Inflammatory macrophage (primary cell): ENCODE measurements around the gene SAMSN1.

Experiments used
- DNase-seq, 2 donors: peaks; one replicate each; pipeline ENCODE4 v3.0.0-alpha.2; 2020 to 2022
- total RNA-seq, 18 experiments: gene quantifications; one replicate each; lab custom pipeline; 2026; ENCODE audit warnings: mixed read lengths in 6 of 18, inconsistent platforms in 2 of 18; lab: John Stamatoyannopoulos, UW

The SAMSN1 gene
- total RNA-seq: 21.6 to 442 (median 69.1) reads per million in 18 experiments

GRCh38 chr21:14545906-14546480 is at the start of gene SAMSN1:
Gene SAMSN1 (minus strand): TSS chr21:14546315. CDS start chr21:14546261, 54 bp downstream.
- DNase-seq: peak; percentile 89 to 91

- no peak for DNase-seq
Observed at GRCh38 chr21:14595449-14595848, 49.3 kb upstream of the SAMSN1 start.

GRCh38 chr21:14594967-14595366 is 48.9 kb upstream of the SAMSN1 start:
- DNase-seq: no peak

- no peak for DNase-seq
Observed at GRCh38 chr21:14593230-14593629, 47.1 kb upstream of the SAMSN1 start.

GRCh38 chr21:14592296-14593000 is 46.3 kb upstream of the SAMSN1 start:
- DNase-seq: peak; percentile 26 to 51

DNA sequence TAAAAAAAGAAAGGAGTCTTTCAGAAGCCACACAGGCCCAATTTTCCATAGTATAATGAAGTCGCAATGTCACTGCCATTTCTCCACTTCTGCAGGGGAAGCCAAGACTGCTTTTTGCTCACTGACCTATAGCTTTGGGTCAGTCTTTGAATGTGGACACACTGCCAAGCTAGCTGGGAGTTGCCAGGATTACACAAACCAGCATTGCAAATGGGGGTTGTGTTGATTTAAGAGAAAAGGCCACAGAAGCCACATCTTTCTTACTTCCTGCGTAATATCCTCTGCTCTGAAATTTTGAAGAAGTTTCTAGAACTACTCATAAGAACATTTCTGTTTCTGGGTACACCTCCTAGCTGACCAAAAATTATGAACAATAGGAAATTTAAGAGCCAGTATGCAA is 45.8 kb upstream of the SAMSN1 start:
- DNase-seq: peak; percentile 96 to 98

GRCh38 chr21:14591377-14591776 is 45.3 kb upstream of the SAMSN1 start:
- DNase-seq: peak in 1 of 2 donors; percentile 16

DNA sequence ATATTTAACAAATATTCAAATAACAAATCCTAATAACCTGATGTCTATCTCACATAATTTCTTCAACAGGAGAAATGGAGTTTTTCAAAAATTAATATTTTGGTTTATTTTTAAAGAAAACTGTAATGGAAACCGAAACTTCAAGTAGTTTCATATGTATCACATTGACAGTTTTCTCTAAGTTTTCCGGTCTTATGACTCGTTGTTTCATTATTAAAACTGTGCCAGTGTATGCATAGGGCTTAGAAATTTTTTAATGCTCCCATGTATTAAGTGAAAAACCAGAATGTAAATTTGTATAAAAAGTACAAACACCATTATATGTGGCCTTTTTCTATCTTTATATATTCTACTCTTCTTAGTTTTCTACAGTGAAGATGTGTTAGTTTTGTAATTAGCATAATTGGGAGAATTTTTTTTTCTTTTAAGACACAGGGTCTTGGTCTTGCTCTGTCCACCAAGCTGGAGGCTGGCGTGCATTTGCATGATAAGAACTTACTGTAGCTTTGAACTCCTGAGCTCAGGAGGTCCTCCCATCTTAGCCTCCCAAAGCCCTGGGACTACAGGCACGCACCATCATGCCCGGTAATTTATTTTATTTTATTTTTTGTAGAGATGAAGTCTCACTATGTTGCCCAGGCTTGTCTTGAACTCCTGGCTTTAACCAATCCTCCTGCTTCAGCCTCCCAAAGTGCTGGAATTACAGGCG is 43.9 kb upstream of the SAMSN1 start:
- DNase-seq: peak in 1 of 2 donors; percentile 43

- no peak for DNase-seq
Observed at GRCh38 chr21:14587266-14587665, 41.2 kb upstream of the SAMSN1 start.

DNA sequence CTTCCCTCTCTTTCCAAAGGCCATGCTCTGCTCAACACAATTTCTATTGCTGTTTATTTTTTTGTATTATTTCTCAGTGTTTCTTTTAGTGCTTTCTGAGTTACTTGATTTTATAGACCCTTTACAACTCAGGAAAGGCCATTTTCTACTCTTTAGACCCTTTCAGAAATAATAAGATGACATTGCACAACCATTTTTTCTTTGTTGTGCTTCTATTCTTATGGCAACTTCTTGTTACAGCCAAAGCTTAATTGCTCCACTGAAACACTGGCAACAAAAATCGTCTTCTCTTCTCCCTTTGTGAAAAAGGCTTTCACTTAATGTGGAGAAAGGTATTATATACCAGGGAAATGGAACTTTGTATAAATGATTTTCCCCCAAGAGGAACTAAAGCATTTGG is 39.0 kb upstream of the SAMSN1 start:
- DNase-seq: peak in 1 of 2 donors; percentile 18

- no peak for DNase-seq
Observed at GRCh38 chr21:14584357-14585095, 38.4 kb upstream of the SAMSN1 start.

- no peak for DNase-seq
Observed at GRCh38 chr21:14583629-14584255, 37.6 kb upstream of the SAMSN1 start.

DNA sequence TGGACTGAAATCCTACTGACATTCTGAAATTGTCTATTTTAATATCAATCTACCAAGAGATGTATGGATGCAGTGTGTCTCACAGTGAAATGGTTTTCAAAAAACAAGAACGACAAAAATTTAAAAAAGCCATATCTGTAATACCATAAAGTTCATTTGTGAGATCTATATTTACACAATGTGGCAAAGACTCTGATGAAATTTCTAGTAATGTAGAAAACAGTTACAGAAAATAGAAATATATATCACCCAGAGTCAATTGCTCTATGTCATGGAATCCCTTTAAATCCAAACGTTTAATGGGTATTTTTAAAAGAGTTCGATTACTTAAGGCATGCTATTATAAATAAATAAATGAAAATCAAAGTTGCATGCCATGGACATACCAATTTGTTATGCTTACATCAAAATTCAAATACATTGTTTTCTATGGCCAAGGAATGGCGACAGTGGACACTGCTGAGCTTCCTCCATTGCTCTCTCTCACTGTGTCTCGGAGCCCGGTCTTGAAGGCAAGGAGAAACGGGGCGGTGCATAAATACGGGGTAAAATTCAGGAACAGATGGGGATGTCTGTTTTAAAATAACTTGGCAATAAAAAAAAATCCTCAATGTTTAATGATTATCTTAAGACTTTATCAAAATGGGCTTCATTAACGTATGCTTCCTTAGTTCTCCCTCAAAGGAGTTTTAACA is 37.0 kb upstream of the SAMSN1 start:
- no peak for DNase-seq

GRCh38 chr21:14581902-14582457 is 35.9 kb upstream of the SAMSN1 start:
- DNase-seq: no peak

DNA sequence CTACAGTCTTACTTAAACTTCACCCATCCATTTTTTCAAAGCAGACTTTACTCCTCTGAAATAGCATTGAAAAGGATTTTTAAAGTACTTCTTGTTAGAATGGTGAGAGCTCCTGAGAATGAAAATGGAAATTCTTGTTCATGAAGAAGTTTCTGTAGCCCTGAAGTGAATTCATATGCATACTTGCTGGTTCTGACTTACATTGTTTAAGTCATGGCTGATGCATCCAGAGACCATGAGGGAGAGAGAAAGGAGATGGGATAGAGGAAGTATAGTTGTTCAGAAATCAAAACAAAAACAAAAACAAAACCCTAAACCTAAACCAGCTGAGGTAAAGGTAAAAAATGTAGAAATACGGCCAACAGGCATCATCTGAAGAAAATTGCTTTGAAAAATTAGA is 27.1 kb upstream of the SAMSN1 start:
- DNase-seq: no peak

DNA sequence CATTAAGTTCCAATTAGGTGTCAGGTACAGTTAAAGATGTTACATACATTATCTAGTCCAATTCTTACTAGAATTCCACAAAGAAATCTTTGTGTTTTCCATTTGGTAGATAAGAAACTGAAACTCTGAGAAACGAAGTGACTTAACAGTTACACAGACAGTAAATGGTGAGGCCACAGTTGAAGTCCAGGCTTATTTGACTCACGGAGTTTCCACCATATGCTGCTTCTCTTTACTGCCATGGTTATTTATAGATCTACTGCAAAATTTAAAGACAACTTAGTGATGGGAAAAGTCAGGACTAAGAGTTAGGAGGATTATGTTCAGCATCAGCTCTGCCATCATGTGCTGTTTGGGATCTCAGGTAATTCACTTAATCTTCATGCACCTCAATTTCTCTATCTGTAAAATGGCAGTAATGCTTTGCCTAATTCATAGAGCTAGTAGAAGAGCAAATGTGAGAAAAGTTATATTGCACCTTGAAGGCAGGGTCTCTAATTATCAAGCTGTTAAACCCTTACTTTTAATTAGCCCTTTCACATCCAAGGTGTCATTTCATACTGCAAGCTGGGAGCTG is 26.2 kb upstream of the SAMSN1 start:
- no peak for DNase-seq

DNA sequence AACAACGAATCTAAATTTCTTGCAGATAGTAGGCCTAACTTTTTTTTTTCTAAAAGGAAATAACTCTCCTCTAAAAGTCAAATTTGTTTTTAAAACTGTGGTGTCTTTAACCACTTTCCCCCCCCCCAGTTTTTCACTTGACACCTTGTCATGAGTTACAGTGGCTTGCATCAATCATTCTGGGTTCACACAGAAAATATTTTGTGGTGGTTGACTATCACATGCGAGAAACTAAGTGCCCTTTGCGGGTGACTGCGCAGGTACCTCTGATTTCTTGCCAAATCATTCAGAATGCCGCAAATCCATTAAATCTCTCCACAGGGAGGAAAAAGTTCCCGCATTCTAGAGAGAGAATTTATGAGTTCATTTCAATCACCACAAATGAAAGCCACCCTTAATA is 23.8 kb upstream of the SAMSN1 start:
- no peak for DNase-seq

- peak; percentile 23 to 57 for DNase-seq
Observed at GRCh38 chr21:14569026-14569621, 23.0 kb upstream of the SAMSN1 start.

DNA sequence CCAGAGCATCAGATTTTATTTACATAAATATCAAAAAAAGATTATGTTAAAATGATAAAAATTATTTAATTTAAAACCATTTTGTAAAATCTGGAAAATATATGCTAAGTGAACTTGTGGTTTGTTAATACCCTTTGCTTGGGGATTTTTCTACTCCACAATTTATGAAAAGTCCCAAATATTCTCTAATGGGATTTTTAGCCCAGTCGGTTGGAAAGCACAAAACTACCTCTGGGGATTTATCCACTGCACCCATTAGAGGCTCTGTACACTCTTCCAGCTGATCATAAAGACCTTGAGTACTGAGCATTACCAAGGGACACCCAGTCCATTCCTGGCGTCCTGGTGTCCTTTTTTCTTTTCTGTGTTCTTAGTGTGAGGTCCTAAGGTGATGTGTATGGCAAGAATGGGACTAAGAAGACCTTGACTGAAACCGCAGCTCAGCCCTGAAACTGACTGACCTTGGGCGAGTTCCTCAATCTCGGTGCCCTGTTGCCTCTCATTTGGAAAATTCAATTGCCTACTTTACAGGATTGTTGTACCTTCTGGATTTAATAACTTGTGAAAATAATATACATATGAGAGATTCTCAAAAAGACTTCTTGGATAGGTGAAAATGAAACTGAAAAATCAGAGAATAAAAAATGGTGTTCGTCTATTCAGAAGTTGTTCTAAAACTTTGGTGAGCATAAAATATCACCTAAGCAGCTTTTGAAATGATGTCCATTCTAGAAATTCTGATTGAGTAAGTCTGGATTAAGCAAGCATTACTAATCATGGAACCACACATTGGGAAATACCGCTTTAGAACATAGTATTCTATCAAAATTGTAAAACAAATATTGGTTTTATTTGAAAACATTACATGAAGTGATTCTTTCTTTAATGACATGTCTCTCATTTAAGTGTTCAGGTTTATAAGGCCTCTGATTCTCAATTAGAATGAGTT is 21.5 kb upstream of the SAMSN1 start:
- DNase-seq: peak; percentile 43 to 87

GRCh38 chr21:14566894-14567293 is 20.8 kb upstream of the SAMSN1 start:
- no peak for DNase-seq
